ENCODE data around the gene TRPV6. TPM values are rescaled to one million over a fixed set of nuclear protein-coding genes. Genes with fewer than 3 reads are reported as not detected.

TRPV6 gene
- total RNA-seq, 4 donors from 2014 or later = under 0.01 TPM; not detected in 3

- TF ChIP-seq CTCF (IDR thresholded peaks at IDR 0.05; ENCODE audit: low read depth) = no peak
Measured at GRCh38 chr7:142855756-142856564, 29.6 kb downstream of the TRPV6 start.

GRCh38 chr7:142855114-142855743 is 30.3 kb downstream of the TRPV6 start:
- no peak for TF ChIP-seq CTCF (IDR thresholded peaks at IDR 0.05; ENCODE audit: low read depth)

- no peak for TF ChIP-seq CTCF (IDR thresholded peaks at IDR 0.05; ENCODE audit: low read depth)
Measured at GRCh38 chr7:142854372-142855113, 31.0 kb downstream of the TRPV6 start, which contains the start of gene EPHB6. TSS of gene EPHB6 (plus strand) at chr7:142855076. CDS start at chr7:142863228, 8,152 bp downstream.

GRCh38 chr7:142853739-142854371 is 31.7 kb downstream of the TRPV6 start:
- no peak for TF ChIP-seq CTCF (IDR thresholded peaks at IDR 0.05; ENCODE audit: low read depth)

- no peak for TF ChIP-seq CTCF (IDR thresholded peaks at IDR 0.05; ENCODE audit: low read depth)
Measured at GRCh38 chr7:142851919-142852318, 33.6 kb downstream of the TRPV6 start.

- TF ChIP-seq CTCF (IDR thresholded peaks at IDR 0.05; ENCODE audit: low read depth) = no peak
Measured at GRCh38 chr7:142851269-142851668, 34.3 kb downstream of the TRPV6 start.

Data from subcutaneous adipose tissue (tissue), 4 donors.